ENCODE measurements around the gene SPATA21.
"Not testable (repeated sequence)": the region's sequence is repeated elsewhere in the genome, so short reads cannot be mapped to it uniquely, and the experiment has no call there.

SPATA21 gene

DNA sequence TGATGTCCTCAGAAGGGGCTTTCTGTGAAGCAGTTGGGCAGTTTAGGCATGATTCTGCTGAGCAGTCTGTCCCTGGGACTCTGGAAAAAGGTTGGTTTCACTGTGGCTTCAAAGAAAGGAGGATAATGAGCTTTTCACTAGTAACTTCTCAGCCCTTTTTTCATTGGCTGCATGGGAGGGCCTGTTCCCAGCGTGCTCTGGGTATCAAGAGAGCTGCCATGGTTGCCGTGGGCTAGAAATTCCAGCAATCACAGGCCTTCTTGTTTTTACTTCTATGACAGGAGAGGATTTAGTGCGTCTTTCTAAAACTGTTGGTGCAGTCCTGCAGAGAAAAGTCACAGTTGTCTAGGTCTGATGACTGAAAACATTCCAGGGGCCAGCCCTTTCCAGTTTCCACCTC, 63.0 kb downstream of the SPATA21 start:
- no peak overlapping the region for H3K4me3 ChIP-seq (ENCODE audit: low read length)
- H3K9me3 ChIP-seq (ENCODE audit: control insufficient read depth, low read depth, low read length), result no peaks in the 10 kb centered on the region
- no peak overlapping the region for H3K27ac ChIP-seq (ENCODE audit: low read length)
- no peak overlapping the region for H3K9ac ChIP-seq (ENCODE audit: low read length)
- peaks cover 4% of the 10 kb centered on the region for H3K4me1 ChIP-seq (ENCODE audit: control insufficient read depth, low read depth, low read length)
- H3K27me3 ChIP-seq (ENCODE audit: control insufficient read depth, insufficient read depth, low read length), result no peaks in the 10 kb centered on the region
- H3K36me3 ChIP-seq (ENCODE audit: control insufficient read depth, low read depth, low read length), result peaks cover 3% of the 10 kb centered on the region

- H3K4me1 ChIP-seq (ENCODE audit: control insufficient read depth, low read depth, low read length), result peaks cover 9% of the 10 kb centered on the region
- H3K36me3 ChIP-seq (ENCODE audit: control insufficient read depth, low read depth, low read length), result peaks cover 3% of the 10 kb centered on the region
- H3K27me3 ChIP-seq (ENCODE audit: control insufficient read depth, insufficient read depth, low read length), result no peaks in the 10 kb centered on the region
- no peak overlapping the region for H3K27ac ChIP-seq (ENCODE audit: low read length)
- H3K9me3 ChIP-seq (ENCODE audit: control insufficient read depth, low read depth, low read length), result no peaks in the 10 kb centered on the region
- H3K9ac ChIP-seq (ENCODE audit: low read length), result no peak overlapping the region
- no peak overlapping the region for H3K4me3 ChIP-seq (ENCODE audit: low read length)
These were observed 64.5 kb downstream of the SPATA21 start for GRCh38 chr1:16372535-16373285.

DNA sequence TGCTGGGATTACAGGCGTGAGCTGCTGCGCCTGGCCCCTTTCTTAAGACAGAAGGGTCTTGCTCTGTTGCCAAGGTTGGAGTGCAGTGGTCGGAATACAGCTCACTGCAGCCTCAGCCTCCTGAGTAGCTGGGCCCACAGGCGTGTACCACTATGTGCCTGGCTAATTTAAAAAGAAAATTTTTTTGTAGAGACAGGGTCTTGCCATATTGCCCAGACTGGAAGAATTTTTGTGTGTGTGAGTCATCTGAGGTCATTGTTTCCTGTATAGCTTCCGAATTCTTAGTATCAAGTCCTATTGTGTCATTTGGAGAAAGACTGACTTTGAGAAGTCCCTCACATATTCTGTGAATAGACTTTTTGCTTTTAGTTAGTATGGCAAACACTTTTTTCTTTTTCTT, 65.5 kb downstream of the SPATA21 start:
- Histone ChIP-seq H3K36me3 (ENCODE audit: control insufficient read depth, low read depth, low read length) (peaks cover 3% of the 10 kb centered on the region), H3K9me3 (ENCODE audit: control insufficient read depth, low read depth, low read length) (no peaks in the 10 kb centered on the region), H3K4me3 (ENCODE audit: low read length) (no peak overlapping the region), H3K27me3 (ENCODE audit: control insufficient read depth, insufficient read depth, low read length) (no peaks in the 10 kb centered on the region), H3K27ac (ENCODE audit: low read length) (no peak overlapping the region), H3K9ac (ENCODE audit: low read length) (no peak overlapping the region), H3K4me1 (ENCODE audit: control insufficient read depth, low read depth, low read length) (peaks cover 9% of the 10 kb centered on the region)

GRCh38 chr1:16369821-16370220, 67.4 kb downstream of the SPATA21 start:
- Histone ChIP-seq H3K27ac (ENCODE audit: low read length) (no peak overlapping the region), H3K4me3 (ENCODE audit: low read length) (no peak overlapping the region), H3K9me3 (ENCODE audit: control insufficient read depth, low read depth, low read length) (no peaks in the 10 kb centered on the region), H3K27me3 (ENCODE audit: control insufficient read depth, insufficient read depth, low read length) (peaks cover under 1% of the 10 kb centered on the region), H3K36me3 (ENCODE audit: control insufficient read depth, low read depth, low read length) (peaks cover 3% of the 10 kb centered on the region), H3K4me1 (ENCODE audit: control insufficient read depth, low read depth, low read length) (peaks cover 7% of the 10 kb centered on the region), H3K9ac (ENCODE audit: low read length) (no peak overlapping the region)

DNA sequence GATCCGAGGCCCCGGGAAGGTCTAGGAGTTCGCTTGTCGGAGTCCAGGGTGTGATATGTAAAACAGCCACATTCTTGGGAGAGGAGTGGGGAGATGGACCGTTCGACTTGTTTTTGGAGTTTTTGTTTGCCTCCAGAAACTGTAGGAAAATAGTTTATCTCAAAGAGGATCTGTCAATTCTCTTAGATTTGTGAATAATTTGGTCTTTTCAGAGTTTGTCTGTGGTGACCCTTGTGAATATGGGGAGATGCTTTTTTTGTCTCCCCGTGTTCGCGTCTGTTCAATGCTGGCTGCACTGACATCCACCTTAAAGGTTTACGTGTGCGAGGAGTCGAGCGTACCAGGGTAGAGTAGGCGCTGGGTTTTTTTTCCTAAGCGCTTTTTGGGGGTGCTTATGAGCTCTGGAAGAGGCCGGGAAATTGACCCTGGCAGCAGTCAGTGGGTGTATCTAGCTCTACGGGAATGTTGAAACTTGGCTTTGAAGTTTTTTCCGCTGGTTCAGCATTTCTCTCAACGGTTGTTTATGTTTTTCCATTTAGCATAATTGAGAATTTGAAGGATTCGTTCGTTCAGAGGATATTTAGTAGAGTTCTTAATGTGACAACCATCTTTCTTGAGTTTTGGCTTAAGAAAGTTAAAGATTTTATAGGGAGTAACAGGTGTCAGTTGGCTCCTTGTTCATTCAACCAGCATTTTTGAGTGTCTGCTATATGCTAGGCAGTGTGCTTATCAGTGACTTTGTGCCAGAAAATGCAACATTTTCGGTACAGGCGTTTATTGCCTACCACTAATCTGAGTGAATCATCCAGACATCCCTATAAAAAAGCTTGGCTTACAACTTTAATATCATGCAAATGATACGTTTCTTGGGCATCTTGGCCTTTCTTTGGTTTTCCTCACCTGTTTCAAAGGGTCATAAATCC, 69.0 kb downstream of the SPATA21 start:
- peaks cover 6% of the 10 kb centered on the region for H3K27me3 ChIP-seq (ENCODE audit: control insufficient read depth, insufficient read depth, low read length)
- H3K27ac ChIP-seq (ENCODE audit: low read length), result peak overlapping the region; percentile 70
- peaks cover 7% of the 10 kb centered on the region for H3K4me1 ChIP-seq (ENCODE audit: control insufficient read depth, low read depth, low read length)
- peaks cover 3% of the 10 kb centered on the region for H3K36me3 ChIP-seq (ENCODE audit: control insufficient read depth, low read depth, low read length)
- H3K4me3 ChIP-seq (ENCODE audit: low read length), result peak overlapping the region; percentile 89
- peak overlapping the region; percentile 94 for H3K9ac ChIP-seq (ENCODE audit: low read length)
- no peaks in the 10 kb centered on the region for H3K9me3 ChIP-seq (ENCODE audit: control insufficient read depth, low read depth, low read length)

GRCh38 chr1:16367258-16367967, 69.8 kb downstream of the SPATA21 start:
- H3K4me1 ChIP-seq (ENCODE audit: control insufficient read depth, low read depth, low read length), result peaks cover 7% of the 10 kb centered on the region
- peak overlapping the region; percentile 89 for H3K4me3 ChIP-seq (ENCODE audit: low read length)
- H3K27ac ChIP-seq (ENCODE audit: low read length), result peak overlapping the region; percentile 70
- H3K9ac ChIP-seq (ENCODE audit: low read length), result peak overlapping the region; percentile 94
- H3K27me3 ChIP-seq (ENCODE audit: control insufficient read depth, insufficient read depth, low read length), result peaks cover 6% of the 10 kb centered on the region
- no peaks in the 10 kb centered on the region for H3K9me3 ChIP-seq (ENCODE audit: control insufficient read depth, low read depth, low read length)
- no peaks in the 10 kb centered on the region for H3K36me3 ChIP-seq (ENCODE audit: control insufficient read depth, low read depth, low read length)

GRCh38 chr1:16366722-16367257, 70.4 kb downstream of the SPATA21 start, which contains the start of gene SZRD1:
SZRD1 (plus strand) TSS chr1:16367242; CDS start chr1:16367258, 16 bp downstream.
- peak within 1 kb of the TSS; percentile 89 for H3K4me3 ChIP-seq (ENCODE audit: low read length)
- peak within 1 kb of the TSS; percentile 70 for H3K27ac ChIP-seq (ENCODE audit: low read length)
- peak within 1 kb of the TSS; percentile 94 for H3K9ac ChIP-seq (ENCODE audit: low read length)
- H3K4me1 ChIP-seq (ENCODE audit: control insufficient read depth, low read depth, low read length), result peaks cover 7% of the 10 kb centered on the region
- H3K27me3 ChIP-seq (ENCODE audit: control insufficient read depth, insufficient read depth, low read length), result peaks cover 6% of the 10 kb centered on the region
- H3K36me3 ChIP-seq (ENCODE audit: control insufficient read depth, low read depth, low read length), result no peaks in the 10 kb centered on the region
- no peaks in the 10 kb centered on the region for H3K9me3 ChIP-seq (ENCODE audit: control insufficient read depth, low read depth, low read length)

DNA sequence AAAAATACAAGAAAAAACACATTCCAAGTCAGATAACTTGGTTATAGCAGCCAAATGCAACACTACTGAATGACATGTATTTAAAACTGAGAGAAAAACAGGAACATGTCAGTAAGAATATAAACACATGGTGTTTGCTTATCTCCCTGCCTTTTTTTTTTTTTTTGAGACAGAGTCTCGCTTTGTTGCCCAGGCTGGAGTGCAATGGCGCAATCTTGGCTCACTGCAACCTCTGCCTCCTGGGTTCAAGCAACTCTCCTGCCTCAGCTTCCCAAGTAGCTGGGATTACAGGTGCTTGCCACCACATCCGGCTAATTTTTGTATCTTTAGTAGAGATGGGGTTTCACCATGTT, 72.1 kb downstream of the SPATA21 start:
- H3K27ac ChIP-seq (ENCODE audit: low read length), result not testable (repeated sequence)

DNA sequence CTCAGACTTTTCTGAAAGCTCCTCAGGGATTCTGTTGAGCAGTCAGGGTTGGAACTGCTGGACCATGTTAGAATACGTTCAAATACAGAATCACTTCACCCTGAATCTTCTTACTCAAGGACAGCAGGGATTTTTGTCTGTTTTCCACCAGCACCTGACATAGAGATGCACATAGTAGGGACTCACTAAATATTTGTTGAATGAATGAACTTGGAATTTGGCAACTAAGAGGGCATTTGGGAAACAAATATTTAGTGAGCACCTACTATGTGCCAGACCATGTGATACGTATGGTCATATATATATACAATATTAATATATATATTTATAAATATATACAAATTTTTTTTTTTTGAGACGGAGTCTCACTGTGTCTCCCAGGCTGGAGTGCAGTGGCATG, 80.4 kb downstream of the SPATA21 start:
- Histone ChIP-seq H3K4me1 (ENCODE audit: control insufficient read depth, low read depth, low read length) (peaks cover 4% of the 10 kb centered on the region), H3K27ac (ENCODE audit: low read length) (no peak overlapping the region), H3K4me3 (ENCODE audit: low read length) (no peak overlapping the region), H3K36me3 (ENCODE audit: control insufficient read depth, low read depth, low read length) (no peaks in the 10 kb centered on the region), H3K27me3 (ENCODE audit: control insufficient read depth, insufficient read depth, low read length) (no peaks in the 10 kb centered on the region), H3K9ac (ENCODE audit: low read length) (no peak overlapping the region), H3K9me3 (ENCODE audit: control insufficient read depth, low read depth, low read length) (no peaks in the 10 kb centered on the region)

More for the DNA sequence above, 72.1 kb downstream of the SPATA21 start:
- not testable (repeated sequence) for H3K9me3 ChIP-seq (ENCODE audit: control insufficient read depth, low read depth, low read length); H3K27me3 ChIP-seq (ENCODE audit: control insufficient read depth, insufficient read depth, low read length); H3K9ac ChIP-seq (ENCODE audit: low read length); H3K4me3 ChIP-seq (ENCODE audit: low read length); H3K36me3 ChIP-seq (ENCODE audit: control insufficient read depth, low read depth, low read length); H3K4me1 ChIP-seq (ENCODE audit: control insufficient read depth, low read depth, low read length)

DNA sequence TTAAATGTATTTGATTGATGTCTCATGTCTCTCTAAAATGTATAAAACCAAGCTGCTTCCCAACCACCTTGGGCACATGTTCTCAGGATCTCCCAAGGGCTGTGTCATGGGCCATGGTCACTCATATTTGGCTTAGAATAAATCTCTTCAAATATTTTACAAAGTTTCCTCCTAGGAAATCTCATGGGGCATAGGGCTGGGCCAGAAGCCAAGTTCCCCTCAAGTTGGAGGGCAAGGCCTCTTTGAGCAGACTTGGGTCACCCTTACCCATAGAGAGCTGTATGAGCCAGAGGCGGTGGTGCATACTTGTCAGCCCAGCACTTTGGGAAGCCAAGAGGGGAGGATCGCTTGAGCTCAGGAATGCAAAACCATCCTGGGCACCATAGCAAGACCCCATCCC, 82.6 kb downstream of the SPATA21 start:
- Histone ChIP-seq H3K9me3 (ENCODE audit: control insufficient read depth, low read depth, low read length) (no peaks in the 10 kb centered on the region), H3K9ac (ENCODE audit: low read length) (no peak overlapping the region), H3K4me1 (ENCODE audit: control insufficient read depth, low read depth, low read length) (peaks cover 4% of the 10 kb centered on the region), H3K36me3 (ENCODE audit: control insufficient read depth, low read depth, low read length) (no peaks in the 10 kb centered on the region), H3K27me3 (ENCODE audit: control insufficient read depth, insufficient read depth, low read length) (no peaks in the 10 kb centered on the region), H3K27ac (ENCODE audit: low read length) (no peak overlapping the region), H3K4me3 (ENCODE audit: low read length) (no peak overlapping the region)
